Pancreas (tissue), 10 donors: ENCODE data around the gene TCF7L2. TPM values are rescaled to one million over a fixed set of nuclear protein-coding genes. Genes with fewer than 3 reads are reported as not detected.

Experiments
- ATAC-seq, 4 donors: fragments of 200-7000 bp; cut with Tn5 transposase; one replicate each; pipeline versions ENCODE4 v1.8.0 to v1.9.1; 2020; ENCODE audit warnings: mild to moderate bottlenecking in 4 of 4, moderate library complexity in 4 of 4
- DNase-seq, 6 donors: peaks; one replicate each; pipeline ENCODE4 v3.0.0-alpha.2; 2020
- FAIRE-seq: peaks from 2 replicates; lab custom pipeline; 2012; peaks lifted over from hg19 to GRCh38; lab: Jason Lieb, UNC
- H3K27ac ChIP-seq, 4 donors: fragments of 200-600 bp; sonication (generic); 1 replicate in 3 of 4; 2 replicates in 1 of 4; pipeline versions ENCODE4 v1.5.0 to v1.8.0; 2020
- H3K27me3 ChIP-seq, 4 donors: fragments of 200-600 bp; one replicate each; pipeline ENCODE4 v1.8.0; 2021
- H3K36me3 ChIP-seq, 3 donors: fragments of 200-600 bp; sonication (generic) in 1 of 3; one replicate each; pipeline versions ENCODE4 v1.5.0 to v1.8.0; 2020 to 2021
- H3K4me1 ChIP-seq, 3 donors: fragments of 200-600 bp; one replicate each; pipeline ENCODE4 v1.8.0; 2021
- H3K4me3 ChIP-seq, 4 donors: fragments of 200-600 bp; sonication (generic) in 2 of 4; one replicate each; pipeline versions ENCODE4 v1.5.0 to v1.8.0; 2020 to 2021
- H3K9me3 ChIP-seq, 4 donors: fragments of 200-600 bp; one replicate each; pipeline ENCODE4 v1.8.0; 2021
- CTCF ChIP-seq, 4 donors: fragments of 200-600 bp; sonication (generic) in 3 of 4; IDR thresholded peaks; one replicate each; pipeline versions ENCODE4 v1.5.0 to v1.8.0; 2021; ENCODE audit warnings: antibody characterized with exemption in 4 of 4
- WGBS, 2 donors: extraction: QIAGEN DNeasy Blood & Tissue Kit; methylation state at CpG; one replicate each; pipeline ENCODE4 v1.1.7; 2013; 5-methylcytosine and 5-hydroxymethylcytosine counted together
- intact Hi-C, 3 donors: fragments of 100-400 bp; cut with DNase I; formaldehyde crosslinking; loops; one replicate each; pipeline versions ENCODE4 v1.11.1 to v1.14.2; 2022
- polyA plus RNA-seq, 2 donors: library from polyadenylated mRNA; stranded (reverse); fragments of 200-250 nt; gene quantifications; one replicate each; pipeline ENCODE4 v1.2.3, GENCODE V29; 2013
- total RNA-seq, 6 donors: library from RNA; stranded (reverse); fragmentation: NEBNext Ultra II Directional in 4 of 6; extraction: Animal tissue kit (Norgen Biotek cat#: 25700) in 4 of 6; gene quantifications; one replicate each; pipeline versions ENCODE4 v1.2.1 to v1.2.4, GENCODE V29; 2021 to 2023
- donor health status: healthy with polysubstance abuse.
- donor health status: DM: no; HTN: no; CAD: no; lungs with moderate emphysema.
- donor health status: DM: no; HTN: no; CAD: no.
- donor health status: control.
- donor health status: control.
- donor health status: Bipolar disorder and iron deficiency.
- donor health status: DM: yes; HTN: yes; CAD: no.
- donor health status: DM: no; HTN: no; CAD: no.
- donor health status: DM: no; HTN: no; CAD: no.
- donor health status: DM: yes; HTN: yes; CAD: no.

The TCF7L2 gene
- total and polyA plus RNA-seq, 8 donors: 7.9 to 22.3 (median 11.6) TPM

GRCh38 chr10:112980937-112981336, 30.9 kb downstream of the TCF7L2 start:
- no peak for TF ChIP-seq CTCF (IDR thresholded peaks at IDR 0.05)
- no peaks in the 10 kb centered on the region for H3K27me3 ChIP-seq
- intact Hi-C loops: no loop called here
- 84 to 89% methylated on average over 2 of the region's 2 CpGs for WGBS, 2 donors
- no peak for FAIRE-seq
- no peaks in the 10 kb centered on the region for H3K9me3 ChIP-seq
- ATAC-seq: no peak
- H3K36me3 ChIP-seq: no peaks in the 10 kb centered on the region
- H3K27ac ChIP-seq: no peak overlapping the region
- no peaks in the 10 kb centered on the region for H3K4me1 ChIP-seq
- no peak overlapping the region for H3K4me3 ChIP-seq
- DNase-seq: no peak

GRCh38 chr10:112981553-112981952, 31.5 kb downstream of the TCF7L2 start:
- Histone ChIP-seq H3K9me3 (no peaks in the 10 kb centered on the region), H3K4me1 (no peaks in the 10 kb centered on the region), H3K4me3 (no peak overlapping the region), H3K36me3 (no peaks in the 10 kb centered on the region), H3K27ac (no peak overlapping the region), H3K27me3 (no peaks in the 10 kb centered on the region)
- FAIRE-seq: no peak
- 82 to 87% methylated on average over 7 of the region's 7 CpGs for WGBS, 2 donors
- intact Hi-C loops: no loop called here
- ATAC-seq: no peak
- no peak for DNase-seq
- TF ChIP-seq CTCF (IDR thresholded peaks at IDR 0.05): no peak

- Histone ChIP-seq H3K27me3 (no peaks in the 10 kb centered on the region), H3K27ac (no peak overlapping the region), H3K4me1 (no peaks in the 10 kb centered on the region), H3K9me3 (no peaks in the 10 kb centered on the region), H3K36me3 (no peaks in the 10 kb centered on the region), H3K4me3 (no peak overlapping the region)
- TF ChIP-seq CTCF (IDR thresholded peaks at IDR 0.05): no peak
- DNase-seq: no peak
- no peak for FAIRE-seq
- intact Hi-C loops: no loop called here
- WGBS, 2 donors: 82 to 87% methylated on average over 9 of the region's 9 CpGs
- ATAC-seq: no peak
Observed at GRCh38 chr10:112983444-112984056, 33.5 kb downstream of the TCF7L2 start.

GRCh38 chr10:112984756-112985155, 34.7 kb downstream of the TCF7L2 start:
- WGBS, 2 donors: 79 to 81% methylated on average over 8 of the region's 8 CpGs
- H3K36me3 ChIP-seq: no peaks in the 10 kb centered on the region

More at GRCh38 chr10:112984756-112985155, 34.7 kb downstream of the TCF7L2 start:
- no peak for DNase-seq
- Histone ChIP-seq H3K9me3 (no peaks in the 10 kb centered on the region), H3K4me1 (no peaks in the 10 kb centered on the region), H3K27me3 (no peaks in the 10 kb centered on the region), H3K4me3 (no peak overlapping the region), H3K27ac (no peak overlapping the region)
- intact Hi-C loops: no loop called here
- ATAC-seq: no peak
- no peak for FAIRE-seq
- TF ChIP-seq CTCF (IDR thresholded peaks at IDR 0.05): no peak
